DND-41 (cell line): ENCODE measurements around the gene NCAM2.
A peak's percentile ranks its signal among the peaks of the same experiment; 100 is the strongest.

ENCODE experiments used
- ATAC-seq: fragments of 200-7000 bp; cut with Tn5 transposase; 3 replicates; pipeline ENCODE4 v1.9.1; 2021; ENCODE audit warnings: low read depth; ENCODE audit not compliant: insufficient read depth
- DNase-seq: peaks from one replicate; pipeline ENCODE4 v3.0.0-alpha.2; 2020
- H2AFZ ChIP-seq: 2 replicates; pipeline ENCODE4 v1.6.0; 2012; ENCODE audit warnings: low read depth, low read length
- H3K27ac ChIP-seq: 2 replicates; pipeline ENCODE4 v1.5.1; 2012; ENCODE audit warnings: low read length, inconsistent platforms
- H3K27me3 ChIP-seq: fragments of 200-600 bp; sonication (generic); 2 replicates; pipeline ENCODE4 v1.6.0; 2012; ENCODE audit warnings: low read length, mild to moderate bottlenecking, inconsistent platforms; ENCODE audit not compliant: insufficient read depth, poor library complexity
- H3K36me3 ChIP-seq: 2 replicates; pipeline ENCODE4 v1.5.1; 2012; ENCODE audit warnings: low read length, inconsistent platforms; ENCODE audit not compliant: insufficient read depth
- H3K4me1 ChIP-seq: 2 replicates; pipeline ENCODE4 v1.5.1; 2012; ENCODE audit warnings: mild to moderate bottlenecking, low read length; ENCODE audit not compliant: insufficient read depth
- H3K4me2 ChIP-seq: 2 replicates; pipeline ENCODE4 v1.6.0; 2012; ENCODE audit warnings: mild to moderate bottlenecking, moderate library complexity, low read length, inconsistent platforms; ENCODE audit not compliant: insufficient read depth
- H3K4me3 ChIP-seq, 2 experiments: fragments of 200-600 bp in 1 of 2; shearing (Covaris generic) in 1 of 2; 2 replicates each; pipeline ENCODE4 v1.5.1; 2012 to 2016; ENCODE audit warnings: inconsistent platforms in 2 of 2, low read length in 2 of 2, mild to moderate bottlenecking in 2 of 2, low read depth in 1 of 2, moderate library complexity in 1 of 2
- H3K79me2 ChIP-seq: 2 replicates; pipeline ENCODE4 v1.6.0; 2012; ENCODE audit warnings: low read length, inconsistent platforms; ENCODE audit not compliant: insufficient read depth
- H3K9ac ChIP-seq: 2 replicates; pipeline ENCODE4 v1.6.0; 2012; ENCODE audit warnings: low read depth, mild to moderate bottlenecking, inconsistent platforms, low read length, moderate library complexity
- H3K9me3 ChIP-seq: 2 replicates; pipeline ENCODE4 v1.5.1; 2012; ENCODE audit warnings: low read length, moderate library complexity, mild to moderate bottlenecking, inconsistent platforms; ENCODE audit not compliant: insufficient read depth, severe bottlenecking
- H4K20me1 ChIP-seq: 2 replicates; pipeline ENCODE4 v1.6.0; 2012; ENCODE audit warnings: low read length; ENCODE audit not compliant: insufficient read depth
- CTCF ChIP-seq: IDR thresholded peaks from 2 replicates; pipeline ENCODE4 v1.5.1; 2012; ENCODE audit warnings: borderline replicate concordance, low read length, moderate library complexity, mild to moderate bottlenecking; ENCODE audit not compliant: poor library complexity, severe bottlenecking; ENCODE audit errors: extremely low read depth
- EZH2 ChIP-seq: IDR thresholded peaks from 3 replicates; pipeline ENCODE4 v1.6.1; 2012; ENCODE audit warnings: borderline replicate concordance, low read depth, mild to moderate bottlenecking, moderate library complexity, low read length, inconsistent platforms; ENCODE audit not compliant: severe bottlenecking

NCAM2 gene

DNA sequence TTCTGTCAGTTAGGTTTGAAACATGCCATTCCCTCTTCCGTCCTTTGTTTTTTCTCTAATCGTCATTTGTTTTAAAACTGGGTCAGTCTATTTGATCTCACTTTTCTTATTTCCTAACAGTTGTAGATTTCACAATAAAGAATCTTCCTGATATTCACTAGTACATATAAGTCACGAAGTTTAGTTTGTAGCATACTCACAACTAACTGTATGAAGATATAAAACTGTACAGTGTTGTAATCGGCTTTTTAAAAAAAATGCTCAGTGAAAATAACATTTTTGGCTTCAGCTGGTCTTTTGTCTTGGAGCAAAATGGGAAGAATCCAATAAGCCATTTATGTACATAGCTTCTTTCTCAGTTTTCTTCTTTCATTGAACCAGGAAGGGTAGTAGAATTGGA is 78.3 kb downstream of the NCAM2 start:
- no peak for TF ChIP-seq EZH2
- no peak for TF ChIP-seq CTCF
- H3K9me3 ChIP-seq = no peaks in the 10 kb centered on the region

DNA sequence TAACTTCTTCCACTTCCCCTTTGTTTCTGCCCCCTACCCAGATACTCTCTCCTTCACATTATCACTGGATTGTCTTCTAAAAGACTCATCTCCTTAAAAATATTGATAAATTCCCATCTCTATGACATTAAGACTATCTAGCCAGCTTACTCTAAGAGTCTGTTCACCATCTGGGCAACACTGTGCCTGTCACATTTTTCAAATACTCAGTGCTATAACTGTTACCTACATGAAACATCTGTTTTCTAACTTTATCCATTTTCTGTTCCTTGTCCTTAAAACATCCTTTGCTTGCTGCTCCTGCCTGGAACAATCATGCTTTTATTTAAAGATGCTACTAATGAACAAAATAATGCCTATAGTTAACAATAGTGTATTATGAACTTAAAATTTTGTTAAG is 81.4 kb downstream of the NCAM2 start:
- Histone ChIP-seq H3K79me2 (no peaks in the 10 kb centered on the region), H4K20me1 (no peaks in the 10 kb centered on the region), H3K4me1 (no peaks in the 10 kb centered on the region), H3K4me3 (no peak overlapping the region), H3K9ac (no peak overlapping the region), H2AFZ (no peak overlapping the region), H3K27me3 (no peaks in the 10 kb centered on the region), H3K36me3 (no peaks in the 10 kb centered on the region), H3K9me3 (no peaks in the 10 kb centered on the region), H3K4me2 (no peak overlapping the region), H3K27ac (no peak overlapping the region)
- DNase-seq (no peak), ATAC-seq (no peak)
- TF ChIP-seq EZH2 = no peak
- TF ChIP-seq CTCF = no peak

More for the DNA sequence above, 78.3 kb downstream of the NCAM2 start:
- no peaks in the 10 kb centered on the region for H3K4me1 ChIP-seq
- H3K27ac ChIP-seq = no peak overlapping the region
- H3K27me3 ChIP-seq = no peaks in the 10 kb centered on the region
- H3K4me3 ChIP-seq = no peak overlapping the region
- H3K9ac ChIP-seq = no peak overlapping the region
- DNase-seq = no peak
- H3K4me2 ChIP-seq = no peak overlapping the region
- no peak for ATAC-seq
- H4K20me1 ChIP-seq = no peaks in the 10 kb centered on the region
- H2AFZ ChIP-seq = no peak overlapping the region
- no peaks in the 10 kb centered on the region for H3K36me3 ChIP-seq
- no peaks in the 10 kb centered on the region for H3K79me2 ChIP-seq

- Histone ChIP-seq H3K9ac (no peak overlapping the region), H3K4me3 (no peak overlapping the region), H2AFZ (peak overlapping the region; percentile 30), H3K4me1 (no peaks in the 10 kb centered on the region), H3K27me3 (no peaks in the 10 kb centered on the region), H3K36me3 (no peaks in the 10 kb centered on the region), H3K9me3 (no peaks in the 10 kb centered on the region), H4K20me1 (no peaks in the 10 kb centered on the region), H3K79me2 (no peaks in the 10 kb centered on the region), H3K4me2 (no peak overlapping the region), H3K27ac (no peak overlapping the region)
- DNase-seq = no peak
- ATAC-seq = no peak
- TF ChIP-seq CTCF (no peak), EZH2 (no peak)
Measured at GRCh38 chr21:21084179-21084578, 86.0 kb downstream of the NCAM2 start.

DNA sequence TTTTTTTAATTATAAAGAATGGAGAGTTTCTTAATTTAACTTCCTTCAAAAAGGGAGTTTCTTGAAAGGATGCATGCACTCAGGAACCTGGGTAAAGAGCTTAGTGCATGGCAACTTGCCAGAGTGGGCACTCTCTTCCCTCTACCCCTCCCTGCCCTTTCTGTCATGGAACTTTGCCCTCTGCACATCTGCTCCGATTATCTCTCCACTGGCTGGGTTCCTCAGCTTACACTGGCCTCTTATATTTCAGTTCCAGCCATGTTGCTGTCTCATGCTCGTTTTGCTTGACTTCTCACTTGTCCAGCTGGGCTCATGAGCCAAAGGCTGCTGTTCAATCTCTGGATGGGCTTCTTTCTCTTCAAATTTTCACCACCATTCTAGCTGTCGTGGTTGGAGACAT is 87.0 kb downstream of the NCAM2 start:
- Histone ChIP-seq H3K4me2 (no peak overlapping the region), H3K4me1 (peaks cover 8% of the 10 kb centered on the region; the same call in 1 of the 2 replicates), H4K20me1 (no peaks in the 10 kb centered on the region), H3K27me3 (no peaks in the 10 kb centered on the region), H3K36me3 (no peaks in the 10 kb centered on the region), H3K27ac (no peak overlapping the region), H3K79me2 (no peaks in the 10 kb centered on the region), H2AFZ (peak overlapping the region; percentile 56), H3K9me3 (no peaks in the 10 kb centered on the region), H3K4me3 (no peak overlapping the region), H3K9ac (no peak overlapping the region)
- ATAC-seq (no peak), DNase-seq (no peak)
- TF ChIP-seq CTCF (no peak), EZH2 (no peak)
